Liver (tissue), 9 donors: ENCODE results near the gene ARVCF. TPM values are rescaled to one million over a fixed set of nuclear protein-coding genes. Genes with fewer than 3 reads are reported as not detected.

Experiments
- DNase-seq: peaks from one replicate; pipeline ENCODE4 v3.0.0-alpha.2; 2017; ENCODE audit warnings: low spot score
- H3K27ac ChIP-seq, 2 donors: one replicate each; pipeline ENCODE4 v1.7.0; 2013; ENCODE audit warnings: inconsistent platforms in 2 of 2, low read length in 2 of 2, control low read depth in 1 of 2, low read depth in 1 of 2, mild to moderate bottlenecking in 1 of 2
- H3K27me3 ChIP-seq, 4 donors: one replicate each; pipeline versions ENCODE4 v1.6.1 to v1.7.0; 2013; ENCODE audit warnings: low read length in 3 of 4, inconsistent platforms in 1 of 4, mild to moderate bottlenecking in 1 of 4, moderate library complexity in 1 of 4; ENCODE audit not compliant: control insufficient read depth in 4 of 4, insufficient read depth in 4 of 4
- H3K36me3 ChIP-seq, 4 donors: one replicate each; pipeline versions ENCODE4 v1.6.1 to v1.7.0; 2013; ENCODE audit warnings: low read length in 3 of 4, mild to moderate bottlenecking in 3 of 4, low read depth in 1 of 4, moderate library complexity in 1 of 4; ENCODE audit not compliant: control insufficient read depth in 4 of 4, insufficient read depth in 3 of 4
- H3K4me1 ChIP-seq, 4 donors: one replicate each; pipeline versions ENCODE4 v1.6.1 to v1.7.0; 2013; ENCODE audit warnings: low read length in 3 of 4, mild to moderate bottlenecking in 3 of 4, moderate library complexity in 1 of 4; ENCODE audit not compliant: control insufficient read depth in 4 of 4, insufficient read depth in 4 of 4
- H3K4me3 ChIP-seq, 3 donors: one replicate each; pipeline versions ENCODE4 v1.6.1 to v1.7.0; 2013; ENCODE audit warnings: low read length in 3 of 3, control low read depth in 1 of 3, low read depth in 1 of 3, mild to moderate bottlenecking in 1 of 3
- H3K9ac ChIP-seq, 2 donors: one replicate each; pipeline ENCODE4 v1.7.0; 2013; ENCODE audit warnings: low read length in 2 of 2, mild to moderate bottlenecking in 2 of 2, moderate library complexity in 2 of 2, control low read depth in 1 of 2, low read depth in 1 of 2
- H3K9me3 ChIP-seq, 4 donors: one replicate each; pipeline versions ENCODE4 v1.6.1 to v1.7.0; 2013; ENCODE audit warnings: low read length in 3 of 4; ENCODE audit not compliant: control insufficient read depth in 4 of 4
- CTCF ChIP-seq: fragments of 150-350 bp; IDR thresholded peaks from 2 replicates; pipeline ENCODE4 v1.5.1; 2017; ENCODE audit warnings: improper control_type of control experiment, low read depth, low read length; ENCODE audit not compliant: missing input control
- EGR1 ChIP-seq, 2 donors: IDR thresholded peaks; 2 replicates each; pipeline ENCODE4 v1.6.1; 2016 to 2018; ENCODE audit warnings: antibody characterized with exemption in 2 of 2, low read depth in 2 of 2
- FOXA2 ChIP-seq: IDR thresholded peaks from 2 replicates; pipeline ENCODE4 v1.6.1; 2016; ENCODE audit warnings: antibody characterized with exemption
- GABPA ChIP-seq, 2 donors: IDR thresholded peaks in 1 of 2; conservative IDR thresholded peaks in 1 of 2; 2 replicates each; pipeline ENCODE4 v1.6.1; 2016; ENCODE audit warnings: antibody characterized with exemption in 2 of 2, mild to moderate bottlenecking in 1 of 2, moderate library complexity in 1 of 2
- HNF4A ChIP-seq, 2 donors: conservative IDR thresholded peaks; 2 replicates each; pipeline ENCODE4 v1.6.1; 2016; ENCODE audit warnings: antibody characterized with exemption in 2 of 2, mild to moderate bottlenecking in 2 of 2
- JUND ChIP-seq, 2 donors: IDR thresholded peaks; 2 replicates each; pipeline ENCODE4 v1.6.1; 2016; ENCODE audit warnings: antibody characterized with exemption in 2 of 2
- MAX ChIP-seq: IDR thresholded peaks from 2 replicates; pipeline ENCODE4 v1.6.1; 2016; ENCODE audit warnings: antibody characterized with exemption
- NR2F2 ChIP-seq: IDR thresholded peaks from 2 replicates; pipeline ENCODE4 v1.6.1; 2016; ENCODE audit warnings: antibody characterized with exemption
- RAD21 ChIP-seq, 2 donors: IDR thresholded peaks; 2 replicates each; pipeline ENCODE4 v1.6.1; 2016; ENCODE audit warnings: antibody characterized with exemption in 2 of 2, mild to moderate bottlenecking in 2 of 2
- RXRA ChIP-seq, 2 donors: IDR thresholded peaks; 2 replicates each; pipeline ENCODE4 v1.6.1; 2017 to 2018; ENCODE audit warnings: antibody characterized with exemption in 2 of 2, mild to moderate bottlenecking in 1 of 2
- SP1 ChIP-seq: IDR thresholded peaks from 2 replicates; pipeline ENCODE4 v1.6.1; 2018; ENCODE audit warnings: antibody characterized with exemption, mild to moderate bottlenecking
- TAF1 ChIP-seq: conservative IDR thresholded peaks from 2 replicates; pipeline ENCODE4 v1.6.1; 2016; ENCODE audit warnings: antibody characterized with exemption, mild to moderate bottlenecking
- YY1 ChIP-seq: IDR thresholded peaks from 2 replicates; pipeline ENCODE4 v1.6.1; 2016; ENCODE audit warnings: antibody characterized with exemption, mild to moderate bottlenecking
- ZBTB33 ChIP-seq: IDR thresholded peaks from 2 replicates; pipeline ENCODE4 v1.6.1; 2016; ENCODE audit warnings: antibody characterized with exemption
- WGBS: extraction: QIAGEN DNeasy Blood & Tissue Kit; methylation state at CpG from one replicate; pipeline ENCODE4 v1.1.7; 2013; 5-methylcytosine and 5-hydroxymethylcytosine counted together
- polyA plus RNA-seq, 2 donors: library from polyadenylated mRNA; stranded (reverse) in 1 of 2; unstranded in 1 of 2; fragments of 200-250 nt in 1 of 2; fragments of >200 nt in 1 of 2; fragmentation: Nextera tagmentation in 1 of 2; extraction: Ambion mirVana in 1 of 2; gene quantifications; one replicate each; pipeline versions ENCODE4 v1.2.1 to v1.2.3, GENCODE V29; 2013 to 2015
- total RNA-seq, 2 donors: library from RNA; depleted of rRNA; stranded (reverse); fragments of >200 nt; gene quantifications; one replicate each; pipeline ENCODE4 v1.2.3, GENCODE V29; 2014
- TF ChIP-seq, protein P1 (sequence below): IDR thresholded peaks from 2 replicates; pipeline ENCODE4 v1.6.1; 2016; ENCODE audit warnings: antibody characterized with exemption, mild to moderate bottlenecking
- donor health status: healthy.
- donor health status: healthy.
- donor health status: healthy.
- donor health status: healthy.
- donor health status: healthy.

ARVCF gene
- total and polyA plus RNA-seq, 4 donors: 3.8 to 48.8 (median 26.1) TPM

DNA sequence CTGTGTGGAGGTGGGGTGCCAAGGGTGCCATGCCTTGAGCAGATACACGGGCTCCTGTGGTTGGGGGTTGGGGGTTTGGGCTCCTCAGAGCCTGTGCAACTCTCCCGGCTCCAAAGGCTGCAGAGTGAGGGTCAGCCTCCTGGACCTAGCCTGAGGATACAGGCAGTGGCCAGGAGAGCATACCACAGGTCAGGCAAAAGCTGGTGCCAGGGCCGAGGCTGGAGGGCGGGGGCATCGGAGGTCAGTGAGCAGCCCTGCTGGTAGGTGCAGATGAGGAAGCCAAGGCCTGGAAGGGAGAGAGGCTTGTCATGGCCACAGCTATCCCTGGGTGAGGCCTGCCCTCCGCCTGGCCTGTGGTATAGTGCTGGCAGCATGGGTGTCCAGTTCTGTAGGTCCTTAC lies 37.9 kb upstream of the ARVCF start (continued):
- TF ChIP-seq ZBTB33 (no peak), NR2F2 (no peak), JUND (IDR thresholded peaks at IDR 0.05) (no peak), GABPA (IDR thresholded peaks at IDR 0.05 in 1 of 2, conservative IDR thresholded peaks at IDR 0.05 in 1 of 2) (no peak)

DNA sequence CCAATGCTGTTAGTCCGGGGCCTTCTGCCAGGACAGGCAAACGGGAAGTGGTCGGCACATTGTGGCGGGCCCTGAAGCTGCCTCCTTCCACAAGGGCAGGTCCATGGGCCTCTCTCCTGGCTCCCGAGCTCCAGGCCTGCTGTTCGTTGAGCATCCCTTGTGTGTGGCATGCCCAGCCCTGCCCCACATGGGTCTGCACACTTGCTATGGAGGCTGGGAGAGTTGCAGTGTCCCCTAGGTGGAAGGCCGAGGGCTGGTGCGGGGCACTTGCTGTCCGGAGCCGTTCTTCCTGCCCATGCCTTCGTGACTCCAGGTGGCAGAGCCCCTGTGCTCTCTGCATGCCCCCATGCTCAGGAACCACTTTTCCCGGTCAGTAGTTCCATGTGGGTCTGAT lies 37.4 kb upstream of the ARVCF start:
- no peaks in the 10 kb centered on the region for H3K4me1 ChIP-seq
- 94% methylated on average over 12 of the region's 12 CpGs for WGBS
- TF ChIP-seq, protein P1, sequence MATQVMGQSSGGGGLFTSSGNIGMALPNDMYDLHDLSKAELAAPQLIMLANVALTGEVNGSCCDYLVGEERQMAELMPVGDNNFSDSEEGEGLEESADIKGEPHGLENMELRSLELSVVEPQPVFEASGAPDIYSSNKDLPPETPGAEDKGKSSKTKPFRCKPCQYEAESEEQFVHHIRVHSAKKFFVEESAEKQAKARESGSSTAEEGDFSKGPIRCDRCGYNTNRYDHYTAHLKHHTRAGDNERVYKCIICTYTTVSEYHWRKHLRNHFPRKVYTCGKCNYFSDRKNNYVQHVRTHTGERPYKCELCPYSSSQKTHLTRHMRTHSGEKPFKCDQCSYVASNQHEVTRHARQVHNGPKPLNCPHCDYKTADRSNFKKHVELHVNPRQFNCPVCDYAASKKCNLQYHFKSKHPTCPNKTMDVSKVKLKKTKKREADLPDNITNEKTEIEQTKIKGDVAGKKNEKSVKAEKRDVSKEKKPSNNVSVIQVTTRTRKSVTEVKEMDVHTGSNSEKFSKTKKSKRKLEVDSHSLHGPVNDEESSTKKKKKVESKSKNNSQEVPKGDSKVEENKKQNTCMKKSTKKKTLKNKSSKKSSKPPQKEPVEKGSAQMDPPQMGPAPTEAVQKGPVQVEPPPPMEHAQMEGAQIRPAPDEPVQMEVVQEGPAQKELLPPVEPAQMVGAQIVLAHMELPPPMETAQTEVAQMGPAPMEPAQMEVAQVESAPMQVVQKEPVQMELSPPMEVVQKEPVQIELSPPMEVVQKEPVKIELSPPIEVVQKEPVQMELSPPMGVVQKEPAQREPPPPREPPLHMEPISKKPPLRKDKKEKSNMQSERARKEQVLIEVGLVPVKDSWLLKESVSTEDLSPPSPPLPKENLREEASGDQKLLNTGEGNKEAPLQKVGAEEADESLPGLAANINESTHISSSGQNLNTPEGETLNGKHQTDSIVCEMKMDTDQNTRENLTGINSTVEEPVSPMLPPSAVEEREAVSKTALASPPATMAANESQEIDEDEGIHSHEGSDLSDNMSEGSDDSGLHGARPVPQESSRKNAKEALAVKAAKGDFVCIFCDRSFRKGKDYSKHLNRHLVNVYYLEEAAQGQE: no peak
- TF ChIP-seq YY1: no peak
- TF ChIP-seq NR2F2: no peak
- TF ChIP-seq MAX: no peak

DNA sequence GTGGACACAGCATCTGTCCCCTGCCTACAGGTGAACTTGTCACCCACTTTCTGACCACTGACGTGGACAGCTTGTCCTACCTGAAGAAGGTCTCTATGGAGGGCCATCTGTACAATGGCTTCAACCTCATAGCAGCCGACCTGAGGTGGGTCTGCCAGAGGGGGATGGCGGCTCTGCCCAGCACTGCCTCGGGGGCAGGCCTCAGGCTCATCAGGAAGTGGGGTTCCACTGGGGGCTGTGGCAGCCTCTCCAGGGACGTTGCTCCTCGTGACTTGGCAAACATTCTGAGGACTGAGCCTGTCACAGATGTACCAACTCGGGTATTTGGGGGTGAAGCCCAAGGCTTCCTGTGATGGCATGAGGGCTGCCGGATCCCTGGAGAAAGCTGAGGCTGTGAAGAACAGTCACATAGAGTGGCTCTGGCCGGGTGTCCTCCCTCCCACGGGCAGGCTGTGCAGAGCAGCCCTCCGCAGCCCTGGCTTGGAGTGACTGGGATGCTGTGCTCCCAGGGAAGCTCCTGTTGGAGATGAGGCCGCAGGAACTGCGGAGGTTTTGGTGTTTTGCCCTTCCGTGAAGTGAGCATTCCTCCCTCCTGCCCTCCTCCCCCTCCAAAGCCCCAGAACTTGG lies 36.9 kb upstream of the ARVCF start:
- 93% methylated on average over 14 of the region's 14 CpGs for WGBS
- peaks cover 10 to 48% (median 18%) of the 10 kb centered on the region in 4 donors for H3K36me3 ChIP-seq
- no peaks in the 10 kb centered on the region for H3K27me3 ChIP-seq
- H3K27ac ChIP-seq: no peak overlapping the region
- no peak overlapping the region for H3K9ac ChIP-seq
- no peak for DNase-seq
- H3K4me1 ChIP-seq: no peaks in the 10 kb centered on the region
- no peak overlapping the region for H3K4me3 ChIP-seq
- H3K9me3 ChIP-seq: no peaks in the 10 kb centered on the region
- TF ChIP-seq JUND (IDR thresholded peaks at IDR 0.05): no peak
- no peak for TF ChIP-seq HNF4A (conservative IDR thresholded peaks at IDR 0.05)
- TF ChIP-seq RAD21 (IDR thresholded peaks at IDR 0.05): no peak
- TF ChIP-seq FOXA2: no peak
- TF ChIP-seq RXRA (IDR thresholded peaks at IDR 0.05): no peak
- TF ChIP-seq YY1: no peak
- TF ChIP-seq, protein P1: no peak
- TF ChIP-seq SP1: no peak
- no peak for TF ChIP-seq ZBTB33
- TF ChIP-seq GABPA (IDR thresholded peaks at IDR 0.05 in 1 of 2, conservative IDR thresholded peaks at IDR 0.05 in 1 of 2): no peak
- TF ChIP-seq MAX: no peak
- no peak for TF ChIP-seq EGR1 (IDR thresholded peaks at IDR 0.05; ENCODE audit: low read depth in 2 of 2)
- TF ChIP-seq CTCF: no peak
- no peak for TF ChIP-seq TAF1

More for the DNA sequence above, 37.4 kb upstream of the ARVCF start:
- no peak for DNase-seq
- Histone ChIP-seq H3K27ac (no peak overlapping the region), H3K9ac (no peak overlapping the region), H3K9me3 (no peaks in the 10 kb centered on the region), H3K27me3 (no peaks in the 10 kb centered on the region), H3K4me3 (no peak overlapping the region), H3K36me3 (peaks cover 10 to 47% (median 18%) of the 10 kb centered on the region in 4 donors)
